Panc1 (cell line): ENCODE results near the gene RAC2.

Source experiments
- POLR2AphosphoS5 ChIP-seq: IDR thresholded peaks from 2 replicates; pipeline ENCODE4 v1.6.1; 2012; ENCODE audit warnings: mild to moderate bottlenecking, low read depth, low read length, moderate library complexity
- REST ChIP-seq, 2 experiments: IDR thresholded peaks; 2 replicates each; pipeline ENCODE4 v1.6.1; 2011 to 2012; ENCODE audit warnings: low read depth in 2 of 2, control low read depth in 1 of 2, low read length in 1 of 2, mild to moderate bottlenecking in 1 of 2, moderate library complexity in 1 of 2; ENCODE audit not compliant: insufficient read depth in 1 of 2
- TCF7L2 ChIP-seq: IDR thresholded peaks from 2 replicates; pipeline ENCODE4 v1.6.1; 2011; ENCODE audit warnings: mild to moderate bottlenecking, low read depth, low read length, inconsistent platforms
- TF ChIP-seq, protein P1 (sequence below): fragments of 450-650 bp; IDR thresholded peaks from 2 replicates; pipeline ENCODE4 v1.5.1; 2017; ENCODE audit warnings: mild to moderate bottlenecking

- TF ChIP-seq POLR2AphosphoS5 (no peak), REST (IDR thresholded peaks at IDR 0.05; ENCODE audit: insufficient read depth in 1 of 2, low read depth in 2 of 2, low read length in 1 of 2) (no peak), TCF7L2 (no peak)
- TF ChIP-seq, protein P1, sequence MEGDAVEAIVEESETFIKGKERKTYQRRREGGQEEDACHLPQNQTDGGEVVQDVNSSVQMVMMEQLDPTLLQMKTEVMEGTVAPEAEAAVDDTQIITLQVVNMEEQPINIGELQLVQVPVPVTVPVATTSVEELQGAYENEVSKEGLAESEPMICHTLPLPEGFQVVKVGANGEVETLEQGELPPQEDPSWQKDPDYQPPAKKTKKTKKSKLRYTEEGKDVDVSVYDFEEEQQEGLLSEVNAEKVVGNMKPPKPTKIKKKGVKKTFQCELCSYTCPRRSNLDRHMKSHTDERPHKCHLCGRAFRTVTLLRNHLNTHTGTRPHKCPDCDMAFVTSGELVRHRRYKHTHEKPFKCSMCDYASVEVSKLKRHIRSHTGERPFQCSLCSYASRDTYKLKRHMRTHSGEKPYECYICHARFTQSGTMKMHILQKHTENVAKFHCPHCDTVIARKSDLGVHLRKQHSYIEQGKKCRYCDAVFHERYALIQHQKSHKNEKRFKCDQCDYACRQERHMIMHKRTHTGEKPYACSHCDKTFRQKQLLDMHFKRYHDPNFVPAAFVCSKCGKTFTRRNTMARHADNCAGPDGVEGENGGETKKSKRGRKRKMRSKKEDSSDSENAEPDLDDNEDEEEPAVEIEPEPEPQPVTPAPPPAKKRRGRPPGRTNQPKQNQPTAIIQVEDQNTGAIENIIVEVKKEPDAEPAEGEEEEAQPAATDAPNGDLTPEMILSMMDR: no peak
Measured at GRCh38 chr22:37225481-37225880, 18.6 kb downstream of the RAC2 start.
